Adipose tissue (tissue), 3 donors: ENCODE data around the gene FRS3. TPM values are rescaled to one million over a fixed set of nuclear protein-coding genes. Genes with fewer than 3 reads are reported as not detected.
"Not testable (repeated sequence)": the region's sequence is repeated elsewhere in the genome, so short reads cannot be mapped to it uniquely, and the experiment has no call there.

ENCODE experiments used
- H3K27ac ChIP-seq: one replicate; pipeline ENCODE4 v1.5.1; 2013; ENCODE audit warnings: low read depth, low read length
- WGBS, 3 donors: extraction: QIAGEN DNeasy Blood & Tissue Kit; methylation state at CpG; one replicate each; pipeline ENCODE4 v1.1.7; 2013; 5-methylcytosine and 5-hydroxymethylcytosine counted together
- polyA plus RNA-seq, 3 donors: library from polyadenylated mRNA; stranded (reverse); fragments of 200-250 nt; gene quantifications; one replicate each; pipeline ENCODE4 v1.2.3, GENCODE V29; 2013
- donor health status: healthy with polysubstance abuse.
- donor health status: Bipolar disorder and iron deficiency.
- donor health status: healthy.

FRS3 gene
- polyA plus RNA-seq, 3 donors: 2.7 to 6.9 (median 3.3) TPM

DNA sequence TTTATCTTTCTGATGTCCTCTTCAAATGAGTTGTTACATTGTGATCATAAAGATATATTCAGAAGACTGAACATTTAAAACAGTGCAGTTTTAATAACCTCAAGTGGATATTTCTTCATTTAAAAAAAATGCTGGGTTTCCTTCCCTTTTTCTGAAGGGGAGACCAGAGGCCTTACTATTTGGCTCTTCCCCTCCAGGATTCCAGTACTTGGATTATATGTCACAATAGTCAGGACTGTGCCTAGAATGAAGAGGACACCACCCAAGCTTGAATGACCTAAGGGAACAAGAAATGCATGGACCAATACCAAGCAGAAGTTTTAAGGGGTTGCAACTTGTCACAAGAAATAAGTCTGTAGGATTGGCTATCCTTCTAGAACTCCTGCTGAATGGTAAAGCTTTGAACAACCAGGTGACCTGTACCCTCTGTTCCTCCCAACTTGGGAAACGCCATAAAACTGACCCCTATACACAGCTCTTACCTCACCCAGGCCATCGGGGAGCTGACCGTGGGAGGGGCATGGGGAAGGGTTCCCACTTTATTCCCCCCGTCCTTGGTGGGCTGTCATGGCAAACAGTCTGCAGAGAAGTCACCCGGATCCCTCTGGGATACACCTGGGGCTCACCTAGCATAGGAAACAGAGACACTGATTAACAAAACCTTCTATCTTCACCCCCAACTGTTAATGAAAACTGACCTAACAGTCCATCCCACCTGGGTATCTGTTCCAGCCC is 2.0 kb downstream of the FRS3 start:
- H3K27ac ChIP-seq: no peak overlapping the region
- WGBS, 3 donors: 73 to 88% (median 74%) methylated on average over 5 of the region's 5 CpGs

GRCh38 chr6:41775293-41775882 is 4.3 kb downstream of the FRS3 start:
- 88 to 92% (median 91%) methylated on average over 13 of the region's 13 CpGs for WGBS, 3 donors
- H3K27ac ChIP-seq: no peak overlapping the region

DNA sequence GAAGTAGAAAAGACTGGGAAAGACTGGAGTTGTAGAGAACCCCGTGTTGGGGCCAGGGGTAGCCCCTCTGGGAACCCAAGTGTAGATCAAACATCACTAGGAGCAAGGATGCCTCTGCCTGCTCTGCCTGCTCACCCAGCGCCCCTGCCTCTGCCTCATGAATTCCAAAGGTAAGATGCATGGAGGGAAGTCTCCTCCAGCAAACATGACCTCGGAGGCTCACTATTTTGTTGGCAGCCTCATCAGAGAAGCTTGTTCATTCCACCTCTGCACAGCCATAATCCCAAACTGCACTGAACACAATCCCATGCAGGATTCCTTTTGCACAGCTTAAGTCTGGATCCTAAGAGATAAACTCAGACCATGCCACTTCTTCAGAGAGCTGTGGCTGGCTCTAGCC is 4.9 kb downstream of the FRS3 start:
- no peak overlapping the region for H3K27ac ChIP-seq
- 83 to 92% (median 90%) methylated on average over 3 of the region's 3 CpGs for WGBS, 3 donors

- 86 to 92% (median 88%) methylated on average over 29 of the region's 29 CpGs for WGBS, 3 donors
- H3K27ac ChIP-seq: no peak overlapping the region
Measured at GRCh38 chr6:41771058-41771983, 8.4 kb downstream of the FRS3 start.

DNA sequence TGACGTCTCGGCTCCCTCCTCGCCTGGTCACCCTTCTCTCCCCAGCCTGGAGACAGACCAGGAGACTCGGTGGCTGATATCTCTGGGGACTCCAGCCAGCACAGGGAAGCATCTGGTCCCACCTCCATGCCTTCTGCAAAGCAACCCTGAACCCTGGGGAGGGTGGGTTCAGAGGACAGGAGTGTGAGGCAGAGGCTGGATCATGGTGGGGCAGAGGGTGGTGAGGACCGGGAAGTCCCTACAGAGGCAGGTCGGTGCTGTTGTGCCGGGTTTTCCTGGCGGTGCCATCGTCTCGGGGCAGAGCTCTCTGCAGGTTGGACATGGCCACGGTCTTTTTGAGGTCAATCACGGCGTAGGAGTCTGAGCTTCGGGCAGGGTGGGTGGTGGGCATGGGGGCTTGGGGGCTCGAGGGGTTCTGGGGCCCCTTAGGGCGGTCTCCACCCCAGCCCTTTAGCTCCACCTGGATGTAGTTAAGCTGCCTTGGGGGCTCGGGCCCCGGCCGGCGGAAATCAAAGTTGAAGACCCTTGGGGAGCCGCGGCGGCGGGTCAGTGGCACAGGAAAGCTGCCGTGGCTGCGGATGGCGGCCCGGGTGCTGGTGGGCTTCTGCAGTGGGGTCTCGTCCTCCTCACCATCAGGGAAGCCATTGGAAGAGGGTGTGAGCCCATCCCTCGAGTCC is 9.2 kb downstream of the FRS3 start:
- 90 to 92% (median 91%) methylated on average over 30 of the region's 30 CpGs for WGBS, 3 donors

GRCh38 chr6:41769376-41769775 is 10.3 kb downstream of the FRS3 start:
- 96 to 97% (median 97%) methylated on average over 8 of the region's 8 CpGs for WGBS, 3 donors
- H3K27ac ChIP-seq: no peak overlapping the region

More for the DNA sequence above, 9.2 kb downstream of the FRS3 start:
- H3K27ac ChIP-seq: no peak overlapping the region

DNA sequence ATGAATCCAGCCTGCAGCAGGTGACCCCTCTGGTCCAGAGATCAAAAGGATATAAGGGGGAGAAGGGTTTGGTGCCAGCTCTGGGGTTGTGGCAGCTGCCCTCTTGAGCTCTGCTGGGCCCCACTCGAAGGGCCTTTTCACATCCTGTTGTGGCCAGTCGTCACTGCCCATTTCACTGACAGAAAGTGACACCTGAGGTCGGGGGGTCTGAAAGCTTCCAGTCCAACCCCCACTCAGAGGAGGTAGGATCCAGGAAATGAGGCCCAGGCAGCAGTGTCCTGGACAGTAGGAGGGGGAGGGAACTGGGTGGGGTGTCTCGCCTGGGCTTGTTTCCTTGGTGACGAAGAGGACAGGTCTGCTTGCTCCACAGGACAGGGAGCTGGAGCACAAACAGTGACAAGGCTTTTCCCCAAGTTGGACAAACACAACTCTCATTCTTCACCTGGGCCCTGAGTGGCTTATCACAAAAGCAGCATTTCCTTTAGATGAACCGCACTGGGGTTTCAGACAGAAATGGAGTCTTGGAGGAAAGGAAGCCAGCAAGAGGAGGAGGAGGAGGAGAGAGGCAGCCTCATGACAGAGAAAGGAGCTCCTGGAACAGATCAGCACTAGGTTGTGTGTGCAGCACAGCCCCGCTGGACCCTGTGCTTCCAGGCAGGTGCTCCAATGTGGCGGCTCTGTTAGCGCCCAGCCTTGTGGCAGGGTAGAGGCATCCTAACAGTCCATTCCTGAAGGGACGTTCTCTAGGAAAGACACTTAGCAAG is 11.0 kb downstream of the FRS3 start:
- no peak overlapping the region for H3K27ac ChIP-seq
- WGBS, 3 donors: 58 to 73% (median 60%) methylated on average over 10 of the region's 10 CpGs

- 32 to 48% (median 34%) methylated on average over 12 of the region's 12 CpGs for WGBS, 3 donors
- no peak overlapping the region for H3K27ac ChIP-seq
Measured at GRCh38 chr6:41767112-41767833, 12.4 kb downstream of the FRS3 start.

DNA sequence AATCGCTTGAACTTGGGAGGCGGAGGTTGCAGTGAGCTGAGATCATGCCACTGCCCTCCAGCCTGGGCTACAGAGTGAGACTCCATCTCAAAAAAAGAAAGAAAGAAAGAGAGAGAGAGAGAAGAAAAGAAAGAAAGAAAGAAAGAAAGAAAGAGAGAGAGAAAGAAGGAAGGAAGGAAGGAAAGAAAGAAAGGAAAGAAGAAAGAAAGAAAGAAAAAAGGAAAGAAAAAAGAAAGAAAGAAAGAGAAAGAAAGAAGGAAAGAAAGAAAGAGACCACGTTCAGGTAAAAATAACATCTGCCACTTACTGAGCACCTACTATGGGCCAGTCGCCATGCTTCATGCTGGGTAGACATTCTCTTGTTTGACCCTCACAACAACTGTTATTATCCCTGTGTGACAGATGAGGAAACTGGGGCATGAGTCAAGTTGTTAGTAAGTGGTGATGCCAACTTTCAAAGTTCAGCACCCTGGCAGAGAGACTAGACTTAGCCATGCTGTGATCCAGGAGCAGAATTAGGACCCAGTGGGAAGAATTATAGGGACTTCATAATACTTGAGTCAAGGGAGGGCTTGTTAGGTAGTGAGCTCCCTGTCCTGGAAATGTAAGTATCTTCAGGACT is 13.5 kb downstream of the FRS3 start:
- 88 to 90% (median 90%) methylated on average over 4 of the region's 4 CpGs for WGBS, 3 donors
- not testable (repeated sequence) for H3K27ac ChIP-seq

GRCh38 chr6:41763470-41763869 is 16.2 kb downstream of the FRS3 start:
- H3K27ac ChIP-seq: no peak overlapping the region

GRCh38 chr6:41759905-41760579 is 19.7 kb downstream of the FRS3 start:
- no peak overlapping the region for H3K27ac ChIP-seq
- 51 to 92% (median 91%) methylated on average over 2 of the region's 2 CpGs for whole genome bisulfite sequencing, 3 donors

More at GRCh38 chr6:41763470-41763869, 16.2 kb downstream of the FRS3 start:
- 24 to 47% (median 26%) methylated on average over 2 of the region's 2 CpGs for WGBS, 3 donors

DNA sequence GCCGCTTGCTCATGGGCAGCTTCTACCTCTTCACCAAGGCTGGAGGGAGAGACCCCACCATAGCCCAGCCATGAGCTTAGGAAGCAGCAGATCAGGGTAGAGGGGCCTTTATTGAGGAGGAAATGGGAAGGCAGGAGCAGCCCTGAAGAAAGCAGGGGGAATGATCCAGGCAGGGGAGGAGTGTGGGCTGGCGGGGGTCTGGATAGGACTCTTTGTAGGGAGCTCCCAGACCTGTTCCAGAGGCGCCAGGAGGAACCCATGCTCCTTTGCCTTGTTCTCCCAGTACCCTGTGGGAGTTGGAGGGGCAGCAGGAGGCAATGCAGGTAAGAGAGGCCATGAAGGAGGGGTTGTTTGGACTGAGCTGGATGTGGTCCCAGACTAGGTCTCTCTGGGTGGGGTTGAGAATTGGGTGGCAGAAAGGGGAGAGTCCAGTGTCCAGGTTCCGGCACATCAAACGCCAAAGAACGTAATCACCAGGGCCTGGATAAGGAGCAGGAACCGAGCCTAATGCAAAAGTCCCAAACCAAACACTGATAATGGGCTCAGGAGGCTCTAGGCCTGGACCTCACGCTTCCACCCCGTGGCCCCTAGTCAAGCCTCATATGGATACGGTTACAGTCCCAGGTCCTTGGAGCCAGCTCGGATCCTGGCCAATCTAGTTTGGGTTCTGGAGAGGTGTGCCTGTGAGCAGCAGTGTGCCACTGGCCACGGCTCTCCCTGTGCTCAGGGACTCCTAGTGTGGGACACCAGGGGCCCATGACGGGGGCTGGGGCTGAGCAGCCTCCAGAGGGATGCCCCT is 20.4 kb downstream of the FRS3 start:
- WGBS, 3 donors: 82 to 93% (median 89%) methylated on average over 13 of the region's 13 CpGs
- no peak overlapping the region for H3K27ac ChIP-seq

DNA sequence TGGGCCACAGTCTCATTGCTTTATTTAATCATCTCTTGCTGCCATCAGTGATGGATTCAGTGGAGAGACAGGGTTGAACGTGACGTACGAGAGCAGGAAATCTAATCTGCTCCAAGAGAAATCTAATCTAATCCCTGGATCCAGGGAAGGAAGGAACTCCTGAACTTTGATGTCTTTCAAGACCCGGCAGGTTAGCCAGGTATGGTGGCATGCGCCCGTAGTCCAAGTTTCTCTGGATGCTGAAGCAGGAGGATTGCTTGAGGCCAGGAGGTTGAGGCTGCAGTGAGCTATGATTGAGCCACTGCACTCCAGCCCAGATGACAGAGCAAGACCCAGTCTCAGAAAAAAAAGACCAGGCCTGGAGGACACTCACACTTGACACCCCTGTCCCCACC is 21.1 kb downstream of the FRS3 start:
- H3K27ac ChIP-seq: no peak overlapping the region
- 78 to 89% (median 83%) methylated on average over 6 of the region's 6 CpGs for WGBS, 3 donors

GRCh38 chr6:41757931-41758640 is 21.6 kb downstream of the FRS3 start:
- 73 to 81% (median 78%) methylated on average over 8 of the region's 8 CpGs for WGBS, 3 donors
- no peak overlapping the region for H3K27ac ChIP-seq

DNA sequence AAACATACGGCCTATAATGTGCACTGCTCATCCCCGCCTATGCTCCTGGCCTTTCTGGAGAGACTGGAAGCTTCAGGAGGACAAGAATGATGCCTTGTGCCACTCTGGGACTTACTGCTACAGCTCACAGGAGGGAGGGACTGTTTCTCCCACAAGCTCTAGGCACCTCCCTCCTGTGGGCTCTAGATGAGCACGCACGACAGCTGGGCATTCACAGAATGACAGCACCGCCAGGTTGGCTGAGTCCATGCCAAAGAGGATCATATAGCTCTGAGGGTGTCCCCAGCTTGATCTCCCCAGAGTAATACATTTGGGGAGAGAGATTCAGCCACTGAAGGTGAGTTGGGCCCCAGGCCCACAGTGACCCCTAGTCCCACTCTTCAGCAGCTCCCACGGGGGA is 22.4 kb downstream of the FRS3 start:
- H3K27ac ChIP-seq: no peak overlapping the region
- WGBS, 3 donors: 87 to 92% (median 90%) methylated on average over 6 of the region's 6 CpGs
